Occipital lobe (tissue), 2 donors: ENCODE results near the gene BLOC1S5. TPM values are rescaled to one million over a fixed set of nuclear protein-coding genes. Genes with fewer than 3 reads are reported as not detected.
"Not testable (repeated sequence)": the region's sequence is repeated elsewhere in the genome, so short reads cannot be mapped to it uniquely, and the experiment has no call there.

Experiments used
- DNase-seq: peaks from one replicate; lab custom pipeline; 2025; lab: John Stamatoyannopoulos, UW
- total RNA-seq: library from RNA; depleted of rRNA; stranded (reverse); fragments of >200 nt; gene quantifications from one replicate; pipeline ENCODE4 v1.2.3, GENCODE V29; 2014

The BLOC1S5 gene
- total RNA-seq, 1 donor from 2014 or later: 21.2 TPM

DNA sequence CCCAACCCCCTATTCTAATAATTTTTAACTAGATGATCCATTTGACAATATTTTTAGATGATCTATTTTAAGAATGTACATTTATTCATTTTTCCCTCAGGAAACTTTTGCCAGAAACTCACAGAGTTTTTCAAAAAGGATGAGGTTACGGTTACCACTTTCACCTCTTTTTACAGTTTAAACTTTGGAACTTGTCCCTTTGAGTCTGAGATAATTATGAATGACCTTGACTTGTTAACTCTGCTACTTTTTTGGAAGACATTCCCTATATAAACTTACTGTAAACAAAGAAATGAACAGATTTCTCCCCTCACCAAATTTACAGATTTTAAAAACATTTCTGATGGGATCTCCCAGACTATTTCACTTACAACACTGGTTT lies 18.4 kb upstream of the BLOC1S5 start:
- no peak for DNase-seq

DNA sequence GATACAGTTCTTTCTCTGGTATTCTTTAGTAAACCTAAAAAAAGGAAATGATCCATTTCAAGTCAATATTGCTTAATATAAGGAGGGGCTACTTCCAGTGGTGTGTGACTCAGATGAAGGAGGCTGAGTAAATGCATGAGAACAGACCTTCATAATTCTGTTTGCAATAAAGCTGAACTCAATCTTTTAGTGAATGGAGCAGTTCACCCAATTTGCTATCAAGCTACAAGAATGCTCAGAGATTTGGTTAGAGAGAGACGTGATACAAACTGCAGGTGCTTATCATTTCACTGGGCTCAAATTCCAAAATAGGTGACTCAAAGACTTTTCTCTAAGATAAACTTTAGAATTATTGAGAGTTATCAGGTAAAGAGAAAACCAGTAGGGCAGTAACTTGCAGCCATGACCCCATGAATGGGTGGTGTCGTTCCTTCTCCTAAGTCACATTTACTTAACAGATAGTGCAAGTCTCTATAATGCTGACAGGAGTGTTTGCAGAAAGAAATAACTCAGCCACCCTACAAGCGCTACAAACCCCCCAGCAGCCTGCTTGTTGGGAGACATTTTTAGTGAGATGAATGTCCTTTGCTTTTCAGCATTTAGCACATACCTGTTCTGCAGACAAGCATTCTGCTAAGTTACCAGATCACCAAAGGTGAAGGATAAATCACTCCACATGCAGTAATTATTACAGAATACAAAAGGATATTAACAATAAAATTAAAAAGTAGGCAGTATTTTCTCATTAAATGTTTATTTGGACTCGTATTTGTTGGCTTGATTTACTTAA lies 16.4 kb upstream of the BLOC1S5 start:
- no peak for DNase-seq

DNA sequence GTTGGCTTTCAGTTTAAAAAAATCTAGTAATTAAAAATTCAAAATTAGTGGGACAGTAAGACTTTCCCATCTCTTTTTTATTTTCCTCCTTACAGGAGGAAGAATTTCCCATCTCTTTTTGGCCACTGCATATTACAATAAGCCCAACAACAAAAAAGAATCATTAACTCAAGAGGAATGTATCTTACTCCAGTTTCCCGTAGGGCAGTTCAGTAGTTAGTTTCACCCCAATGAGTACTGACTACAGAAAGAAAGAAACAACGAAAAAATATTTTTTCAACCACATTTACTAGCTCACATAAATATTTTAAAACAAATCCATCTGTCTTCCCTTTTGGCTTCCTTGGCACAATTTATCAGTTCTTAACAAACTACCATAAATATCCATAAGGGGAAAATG lies 14.9 kb upstream of the BLOC1S5 start:
- DNase-seq: no peak

DNA sequence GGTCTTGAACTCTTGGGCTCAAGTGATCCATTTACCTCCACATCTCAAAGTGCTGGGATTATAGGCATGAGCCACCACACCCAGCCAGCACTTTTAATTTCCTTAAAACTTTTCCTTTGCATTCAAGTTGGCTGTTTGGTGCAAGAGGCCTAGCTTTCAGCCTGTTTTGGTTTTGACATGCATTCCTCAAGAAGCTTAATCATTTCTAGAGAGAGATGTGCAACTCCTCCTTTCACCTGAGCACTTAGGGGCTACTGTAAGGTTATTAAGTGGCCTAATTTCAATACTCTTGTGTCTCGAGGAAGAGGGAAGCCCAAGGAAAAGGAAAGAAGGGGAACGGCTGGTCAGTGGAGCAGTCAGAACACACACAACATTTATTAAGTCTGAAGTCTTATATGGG lies 13.8 kb upstream of the BLOC1S5 start:
- DNase-seq: no peak

GRCh38 chr6:8075704-8076103 lies 11.5 kb upstream of the BLOC1S5 start:
- no peak for DNase-seq

- no peak for DNase-seq
Measured at GRCh38 chr6:8075185-8075584, 11.0 kb upstream of the BLOC1S5 start.

GRCh38 chr6:8074213-8074612 lies 10.0 kb upstream of the BLOC1S5 start:
- no peak for DNase-seq

DNA sequence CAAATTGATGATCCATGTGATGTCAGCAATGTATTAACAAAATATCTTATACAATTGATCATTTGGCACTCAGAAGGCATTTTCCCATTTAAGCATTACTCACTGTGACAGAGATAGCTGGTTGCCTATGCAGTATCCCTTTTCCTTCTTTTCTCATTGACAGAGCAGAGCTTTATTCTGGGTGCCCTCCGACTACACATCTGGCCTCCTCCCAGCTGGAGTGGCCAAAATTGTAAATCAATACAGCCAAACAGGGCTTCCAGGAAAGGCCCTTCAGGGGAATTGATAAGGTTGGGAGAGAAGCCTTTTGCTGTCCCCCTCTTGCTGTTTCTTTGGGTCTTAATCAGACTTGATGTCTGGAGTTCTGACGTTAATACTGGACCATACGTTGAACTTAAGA lies 9.6 kb upstream of the BLOC1S5 start:
- no peak for DNase-seq

- DNase-seq: no peak
Measured at GRCh38 chr6:8070718-8071117, 6.5 kb upstream of the BLOC1S5 start.

DNA sequence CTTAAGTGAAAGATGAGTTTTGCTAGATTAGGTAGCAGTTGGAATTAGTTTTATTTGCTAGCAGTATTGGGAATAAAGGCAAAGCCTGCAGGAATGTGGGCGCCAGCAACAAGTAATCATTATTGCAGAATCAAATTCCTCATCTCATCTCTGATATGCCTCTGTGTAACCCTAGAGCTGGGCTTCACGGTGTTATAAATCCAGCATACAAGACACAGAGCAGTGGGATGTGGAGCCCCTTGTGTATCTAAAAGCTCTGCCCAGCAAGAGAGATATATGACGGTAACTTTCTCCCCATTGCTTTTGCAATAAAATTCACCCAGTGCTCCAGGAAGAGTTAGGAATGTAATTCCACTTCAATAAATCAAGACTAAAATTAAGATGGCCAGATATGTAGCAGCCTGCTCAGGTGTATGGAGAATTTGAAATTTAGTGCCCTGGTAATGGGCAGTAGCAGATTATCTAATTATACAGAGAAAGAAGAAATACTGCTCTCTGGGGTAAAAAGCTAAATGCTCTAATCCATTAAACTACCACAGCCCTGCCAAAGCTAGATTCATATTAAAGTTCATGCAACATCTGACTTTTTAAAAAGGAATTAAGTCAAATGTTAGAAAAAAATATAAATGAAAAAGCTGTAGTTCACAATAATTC lies 5.6 kb upstream of the BLOC1S5 start:
- no peak for DNase-seq

DNA sequence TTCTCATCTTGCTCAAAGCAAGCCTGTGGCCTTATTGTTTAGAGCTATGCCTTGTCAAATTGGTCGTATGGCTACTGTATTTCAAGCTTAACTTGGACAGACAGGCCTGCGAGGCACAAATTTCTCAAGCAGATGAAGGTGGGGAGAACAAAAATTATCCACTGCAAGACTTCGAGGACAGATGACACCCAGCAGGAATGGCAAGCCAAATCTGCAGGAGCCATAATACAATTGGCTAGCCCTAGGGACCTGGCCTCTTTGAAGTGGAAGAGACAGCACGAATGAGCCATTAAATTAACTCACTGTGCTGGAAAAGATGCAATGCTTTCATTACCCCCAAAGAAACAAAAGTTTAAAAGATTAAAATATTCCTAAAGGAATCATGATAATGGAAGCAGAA lies 5.0 kb upstream of the BLOC1S5 start:
- DNase-seq: no peak

- DNase-seq: no peak
Measured at GRCh38 chr6:8066108-8066507, 1.9 kb upstream of the BLOC1S5 start.

- DNase-seq: peak; percentile 7
Measured at GRCh38 chr6:8065519-8065911, 1.3 kb upstream of the BLOC1S5 start.

GRCh38 chr6:8064638-8065518 lies 689 bp upstream of the BLOC1S5 start:
- no peak for DNase-seq

DNA sequence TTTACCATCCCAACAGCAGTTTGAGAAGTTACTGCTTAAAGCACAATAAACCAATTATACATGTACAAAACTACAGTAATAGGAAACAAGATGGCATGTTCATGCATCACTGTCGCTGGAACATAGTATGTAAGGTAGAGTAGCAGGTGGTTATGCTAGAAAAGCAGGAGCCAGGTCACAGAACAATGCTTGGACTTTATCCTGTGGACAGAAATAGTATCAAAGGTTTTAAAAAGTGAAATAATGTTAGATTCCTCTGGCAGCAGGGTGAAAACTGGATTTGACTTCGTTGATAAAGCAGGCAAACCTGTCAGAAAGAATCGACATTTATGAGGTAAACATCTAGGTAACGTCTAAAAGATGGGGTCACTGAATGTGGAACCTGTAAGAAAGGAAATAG lies 2.5 kb downstream of the BLOC1S5 start:
- no peak for DNase-seq

DNA sequence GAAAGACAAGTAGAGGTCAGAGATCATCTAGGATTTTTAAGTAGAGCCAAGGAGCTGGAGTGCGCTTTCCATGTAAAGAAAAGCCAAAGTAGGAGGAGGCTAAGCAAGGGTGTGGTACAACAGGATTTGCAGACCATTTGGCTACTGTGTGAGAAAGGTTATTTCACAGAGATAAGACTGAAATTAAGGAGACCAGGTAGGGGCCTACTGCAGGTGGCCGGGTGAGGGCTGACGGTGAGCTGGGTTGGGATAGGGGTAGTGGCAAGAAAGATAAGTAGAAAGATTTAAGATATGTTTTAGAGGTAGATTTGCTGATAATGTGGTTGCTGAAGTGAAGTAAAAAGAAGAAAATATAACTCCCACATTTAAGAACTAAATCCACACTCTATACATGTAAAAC lies 3.8 kb downstream of the BLOC1S5 start:
- no peak for DNase-seq

DNA sequence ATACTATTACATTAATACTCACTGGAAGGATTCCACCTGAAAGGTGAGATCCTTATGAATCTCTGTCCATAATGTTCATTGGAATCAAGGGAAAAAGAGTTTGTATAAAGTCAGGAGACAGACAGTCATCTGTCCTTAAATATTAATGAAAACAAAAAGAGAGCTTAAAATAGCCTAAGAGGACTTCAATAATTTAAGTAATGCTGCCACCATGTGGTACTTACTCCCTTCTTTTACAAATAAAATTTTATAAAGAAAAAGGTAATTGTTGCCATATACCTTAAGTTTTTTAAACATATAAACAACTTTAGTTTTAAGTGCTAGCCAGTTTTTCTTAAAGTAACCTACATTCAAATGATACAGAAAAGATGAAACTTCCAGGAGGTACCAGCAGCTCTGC lies 5.1 kb downstream of the BLOC1S5 start:
- DNase-seq: no peak

DNA sequence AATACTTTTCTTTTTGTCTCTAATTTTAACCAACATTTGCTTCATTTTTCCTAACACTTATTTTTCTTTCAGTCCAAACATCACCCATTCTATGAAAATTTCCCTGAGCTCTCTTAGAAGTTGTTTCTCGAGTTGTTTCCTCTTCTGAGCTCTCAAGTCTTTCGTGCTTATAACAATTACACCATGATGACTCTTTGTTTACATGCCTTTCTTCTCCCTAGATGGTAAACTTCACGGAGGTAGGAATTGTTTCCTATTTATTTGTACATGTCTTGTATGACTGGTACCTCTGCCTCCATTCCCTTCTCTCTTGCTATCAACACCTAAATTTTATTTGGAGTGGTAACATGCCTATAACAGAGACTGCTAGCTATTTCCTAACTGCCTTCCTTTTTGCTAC lies 6.4 kb downstream of the BLOC1S5 start:
- no peak for DNase-seq

- no peak for DNase-seq
Measured at GRCh38 chr6:8057263-8057662, 6.9 kb downstream of the BLOC1S5 start.

GRCh38 chr6:8054276-8054675 lies 9.9 kb downstream of the BLOC1S5 start:
- DNase-seq: no peak

GRCh38 chr6:8047541-8048292 lies 16.5 kb downstream of the BLOC1S5 start:
- no peak for DNase-seq

- not testable (repeated sequence) for DNase-seq
Measured at GRCh38 chr6:8045769-8046168, 18.4 kb downstream of the BLOC1S5 start.
